ENCODE measurements around the gene FBXW7. TPM values are rescaled to one million over a fixed set of nuclear protein-coding genes. Genes with fewer than 3 reads are reported as not detected.
A peak's percentile ranks its signal among the peaks of the same experiment; 100 is the strongest.

Gene FBXW7
- total and polyA plus RNA-seq, 2 donors (not counting 1 experiment from before 2014, with no cell fraction given), result 23.0 to 125 TPM

- peaks cover 6 to 8% of the 10 kb centered on the region in 2 donors for H3K4me1 ChIP-seq (ENCODE audit: control insufficient read depth in 2 of 2, insufficient read depth in 2 of 2, low read length in 2 of 2)
- peaks cover 77% of the 10 kb centered on the region for H3K79me2 ChIP-seq (ENCODE audit: control insufficient read depth, insufficient read depth, low read length)
- no peak overlapping the region for H2AFZ ChIP-seq (ENCODE audit: insufficient read depth, low read depth, low read length, poor library complexity, severe bottlenecking)
- no peak for TF ChIP-seq EZH2 (IDR thresholded peaks at IDR 0.05; ENCODE audit: borderline replicate concordance, insufficient read depth, low read depth, low read length, poor library complexity, severe bottlenecking)
- no peak for TF ChIP-seq CTCF (IDR thresholded peaks at IDR 0.05)
- no peak overlapping the region for H3K27ac Mint-ChIP-seq
- WGBS (ENCODE audit: insufficient coverage), result no CpG with 5 or more reads among the region's 6 CpGs
- peaks cover 0 to 10% of the 10 kb centered on the region in 2 experiments for H3K36me3 ChIP-seq (replicated peaks in 1 of 2; ENCODE audit: control extremely low read depth in 1 of 2, control insufficient read depth in 1 of 2, extremely low read depth in 1 of 2, insufficient read depth in 2 of 2, low read length in 1 of 2)
- DNase-seq, result peak; percentile 25
- H3K4me3 ChIP-seq (ENCODE audit: control extremely low read depth in 1 of 5, extremely low read depth in 1 of 5, insufficient read depth in 1 of 5, low read depth in 2 of 5, low read length in 4 of 5), result no peak overlapping the region
- no peak overlapping the region for H3K4me2 ChIP-seq (replicated peaks; ENCODE audit: low read depth, low read length, poor library complexity, severe bottlenecking)
- H3K9me3 ChIP-seq (ENCODE audit: control extremely low read depth in 1 of 3, control insufficient read depth in 2 of 3, insufficient read depth in 1 of 3, low read length in 2 of 3), result peaks cover 0 to 3% (median 0%) of the 10 kb centered on the region in 3 donors
- peaks cover 2% of the 10 kb centered on the region for H3K9me3 Mint-ChIP-seq (ENCODE audit: insufficient read depth)
- POLR2A ChIA-PET, result no interaction called here
- H3K4me1 Mint-ChIP-seq, result peaks cover 43% of the 10 kb centered on the region
- ATAC-seq (ENCODE audit: low read depth), result peak; percentile 74
- H4K20me1 ChIP-seq (ENCODE audit: control insufficient read depth, insufficient read depth, low read length, poor library complexity, severe bottlenecking), result peaks cover 14% of the 10 kb centered on the region
- CTCF ChIA-PET, result interaction anchor here (0.7 to 2.0 kb wide), 5 partner anchors 15 to 249 kb away, joined by 3 to 6 read pairs (median 5); no protein-coding TSS in a partner anchor
- H3K9ac ChIP-seq (ENCODE audit: low read length), result no peak overlapping the region
- H3K27me3 Mint-ChIP-seq, result no peaks in the 10 kb centered on the region
- H3K27ac ChIP-seq (ENCODE audit: low read length in 2 of 2), result no peak overlapping the region
- no peaks in the 10 kb centered on the region for H3K27me3 ChIP-seq (replicated peaks in 1 of 4; ENCODE audit: control extremely low read depth in 1 of 4, control insufficient read depth in 3 of 4, insufficient read depth in 4 of 4, low read length in 3 of 4)
- peak overlapping the region; percentile 42 for H3K4me3 Mint-ChIP-seq
- intact Hi-C loops (cut with micrococcal nuclease), result no loop called here
These were observed 50.1 kb downstream of the FBXW7 start for GRCh38 chr4:152485726-152486276.

GRCh38 chr4:152482211-152482610, 53.7 kb downstream of the FBXW7 start:
- peaks cover 0 to 10% of the 10 kb centered on the region in 2 experiments for H3K36me3 ChIP-seq (replicated peaks in 1 of 2; ENCODE audit: control extremely low read depth in 1 of 2, control insufficient read depth in 1 of 2, extremely low read depth in 1 of 2, insufficient read depth in 2 of 2, low read length in 1 of 2)
- peaks cover 6% of the 10 kb centered on the region for H4K20me1 ChIP-seq (ENCODE audit: control insufficient read depth, insufficient read depth, low read length, poor library complexity, severe bottlenecking)
- 100% methylated on average over 1 of the region's 2 CpGs for WGBS (ENCODE audit: insufficient coverage)
- no peak overlapping the region for H3K4me2 ChIP-seq (replicated peaks; ENCODE audit: low read depth, low read length, poor library complexity, severe bottlenecking)
- H3K79me2 ChIP-seq (ENCODE audit: control insufficient read depth, insufficient read depth, low read length), result peaks cover 68% of the 10 kb centered on the region
- Mint-ChIP-seq H3K4me3 (no peak overlapping the region), H3K9me3 (ENCODE audit: insufficient read depth) (peaks cover 2% of the 10 kb centered on the region), H3K27ac (no peak overlapping the region), H3K4me1 (peaks cover 37% of the 10 kb centered on the region), H3K27me3 (no peaks in the 10 kb centered on the region)
- ChIA-PET CTCF (no interaction called here), POLR2A (no interaction called here)
- peaks cover 0 to 3% (median 0%) of the 10 kb centered on the region in 3 donors for H3K9me3 ChIP-seq (ENCODE audit: control extremely low read depth in 1 of 3, control insufficient read depth in 2 of 3, insufficient read depth in 1 of 3, low read length in 2 of 3)
- H3K4me3 ChIP-seq (ENCODE audit: control extremely low read depth in 1 of 5, extremely low read depth in 1 of 5, insufficient read depth in 1 of 5, low read depth in 2 of 5, low read length in 4 of 5), result no peak overlapping the region
- no peaks in the 10 kb centered on the region for H3K27me3 ChIP-seq (replicated peaks in 1 of 4; ENCODE audit: control extremely low read depth in 1 of 4, control insufficient read depth in 3 of 4, insufficient read depth in 4 of 4, low read length in 3 of 4)
- ATAC-seq (ENCODE audit: low read depth) (no peak), DNase-seq (no peak)
- TF ChIP-seq EZH2 (IDR thresholded peaks at IDR 0.05; ENCODE audit: borderline replicate concordance, insufficient read depth, low read depth, low read length, poor library complexity, severe bottlenecking), result no peak
- TF ChIP-seq CTCF (IDR thresholded peaks at IDR 0.05), result no peak
- no peak overlapping the region for H2AFZ ChIP-seq (ENCODE audit: insufficient read depth, low read depth, low read length, poor library complexity, severe bottlenecking)
- no peak overlapping the region for H3K27ac ChIP-seq (ENCODE audit: low read length in 2 of 2)
- intact Hi-C loops (cut with micrococcal nuclease), result no loop called here
- peaks cover 3 to 9% of the 10 kb centered on the region in 2 donors for H3K4me1 ChIP-seq (ENCODE audit: control insufficient read depth in 2 of 2, insufficient read depth in 2 of 2, low read length in 2 of 2)
- H3K9ac ChIP-seq (ENCODE audit: low read length), result no peak overlapping the region
